Measurements from ENCODE around the gene ADAMTSL3. TPM values are rescaled to one million over a fixed set of nuclear protein-coding genes. Genes with fewer than 3 reads are reported as not detected.
A peak's percentile ranks its signal among the peaks of the same experiment; 100 is the strongest.

Gene ADAMTSL3
- total RNA-seq, 4 donors from 2014 or later: 2.4 to 8.8 (median 5.7) TPM

DNA sequence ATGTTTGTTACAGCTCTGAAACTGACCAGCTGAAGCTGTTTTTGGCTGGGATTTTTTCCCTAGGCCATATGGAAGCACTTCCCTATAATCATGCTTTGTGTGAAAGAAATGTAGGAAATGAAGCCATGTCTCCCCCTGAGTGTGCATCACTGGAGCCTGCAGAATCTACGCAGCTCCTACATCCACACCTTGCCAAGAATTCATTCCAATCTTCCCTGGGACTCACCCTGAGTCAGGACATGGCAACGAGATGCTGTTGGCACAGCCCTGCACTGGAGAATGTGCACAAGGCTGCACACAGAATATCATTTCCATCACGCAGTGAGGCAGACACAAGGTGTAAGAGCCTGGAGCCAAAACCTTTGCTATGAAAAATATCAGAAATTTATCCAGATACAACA, 189.5 kb downstream of the ADAMTSL3 start:
- 11 to 38% methylated on average over 3 of the region's 3 CpGs for WGBS, 2 donors
- no peak for DNase-seq (ENCODE audit: low spot score in 2 of 2)
- intact Hi-C loops (cut with DNase I; ENCODE audit: low total_unique reads): no loop called here
- no peak overlapping the region for H3K4me3 ChIP-seq (ENCODE audit: low read depth, poor library complexity, severe bottlenecking)
- TF ChIP-seq, protein P1, sequence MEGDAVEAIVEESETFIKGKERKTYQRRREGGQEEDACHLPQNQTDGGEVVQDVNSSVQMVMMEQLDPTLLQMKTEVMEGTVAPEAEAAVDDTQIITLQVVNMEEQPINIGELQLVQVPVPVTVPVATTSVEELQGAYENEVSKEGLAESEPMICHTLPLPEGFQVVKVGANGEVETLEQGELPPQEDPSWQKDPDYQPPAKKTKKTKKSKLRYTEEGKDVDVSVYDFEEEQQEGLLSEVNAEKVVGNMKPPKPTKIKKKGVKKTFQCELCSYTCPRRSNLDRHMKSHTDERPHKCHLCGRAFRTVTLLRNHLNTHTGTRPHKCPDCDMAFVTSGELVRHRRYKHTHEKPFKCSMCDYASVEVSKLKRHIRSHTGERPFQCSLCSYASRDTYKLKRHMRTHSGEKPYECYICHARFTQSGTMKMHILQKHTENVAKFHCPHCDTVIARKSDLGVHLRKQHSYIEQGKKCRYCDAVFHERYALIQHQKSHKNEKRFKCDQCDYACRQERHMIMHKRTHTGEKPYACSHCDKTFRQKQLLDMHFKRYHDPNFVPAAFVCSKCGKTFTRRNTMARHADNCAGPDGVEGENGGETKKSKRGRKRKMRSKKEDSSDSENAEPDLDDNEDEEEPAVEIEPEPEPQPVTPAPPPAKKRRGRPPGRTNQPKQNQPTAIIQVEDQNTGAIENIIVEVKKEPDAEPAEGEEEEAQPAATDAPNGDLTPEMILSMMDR (IDR thresholded peaks at IDR 0.05): no peak
- TF ChIP-seq POLR2A (IDR thresholded peaks at IDR 0.05): no peak

DNA sequence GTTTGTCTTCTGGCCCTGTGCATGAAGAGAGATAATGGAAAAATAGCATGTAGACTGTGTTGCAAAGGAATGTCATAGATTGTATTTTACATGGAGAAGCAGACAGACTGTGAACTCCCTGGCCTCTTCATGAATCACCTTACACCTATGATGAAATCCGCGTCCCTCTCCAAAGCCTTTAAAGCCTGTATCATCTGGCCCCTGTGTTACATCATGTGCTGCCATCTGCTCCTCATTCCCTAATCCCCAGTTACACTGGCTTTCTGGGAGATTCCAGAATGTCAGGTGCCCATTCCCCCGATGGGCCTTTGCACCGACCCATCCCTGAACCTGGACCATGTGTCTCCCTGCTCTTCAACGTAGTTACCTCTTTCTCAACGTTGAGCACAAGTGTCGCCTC, 190.8 kb downstream of the ADAMTSL3 start:
- no peak overlapping the region for H3K4me3 ChIP-seq (ENCODE audit: low read depth, poor library complexity, severe bottlenecking)
- TF ChIP-seq POLR2A (IDR thresholded peaks at IDR 0.05): no peak
- TF ChIP-seq, protein P1 (IDR thresholded peaks at IDR 0.05): no peak
- 90 to 92% methylated on average over 7 of the region's 7 CpGs for WGBS, 2 donors
- intact Hi-C loops (cut with DNase I; ENCODE audit: low total_unique reads): no loop called here
- DNase-seq (ENCODE audit: low spot score in 2 of 2): no peak

DNA sequence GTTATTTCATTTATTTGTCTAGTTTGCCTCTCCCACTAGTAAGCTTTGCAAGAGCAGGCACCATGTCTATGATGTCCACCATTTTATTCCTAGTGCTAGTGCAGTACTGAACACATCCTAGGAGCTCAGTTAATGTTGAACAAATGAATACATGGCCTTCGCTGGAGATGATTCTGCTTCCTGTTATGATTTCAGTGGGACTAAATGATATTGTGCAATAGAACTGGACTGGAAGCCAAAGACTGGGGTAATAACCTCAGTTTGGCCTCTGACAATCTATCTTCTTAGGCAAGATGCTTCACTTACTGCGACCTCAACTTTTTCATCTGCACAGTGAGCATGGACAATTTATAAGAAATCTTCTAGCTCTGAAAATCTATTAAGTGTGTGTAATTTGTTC, 191.3 kb downstream of the ADAMTSL3 start:
- 55 to 62% methylated on average over 2 of the region's 2 CpGs for WGBS, 2 donors
- peak in 1 of 2 donors; percentile 37 for DNase-seq (ENCODE audit: low spot score in 2 of 2)
- intact Hi-C loops (cut with DNase I; ENCODE audit: low total_unique reads): no loop called here

DNA sequence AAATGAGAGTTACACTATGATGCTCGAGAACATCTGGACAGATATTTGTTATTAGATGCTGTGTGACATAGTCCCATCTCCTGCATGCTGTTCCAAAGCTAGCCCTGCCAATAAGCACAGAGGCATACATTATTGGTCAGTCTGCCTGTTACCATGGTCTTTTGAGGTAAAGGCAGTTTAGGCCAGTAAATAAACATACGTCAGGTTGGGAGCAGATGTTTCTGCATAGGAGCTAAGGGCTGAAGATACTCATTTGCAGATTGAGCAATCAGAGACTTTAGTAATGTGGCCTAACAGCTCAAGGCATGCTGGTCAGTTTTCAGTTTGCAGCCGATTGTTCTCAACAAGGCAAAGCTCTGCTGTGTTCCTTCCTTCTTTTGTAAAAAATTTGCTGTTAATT, 192.9 kb downstream of the ADAMTSL3 start:
- WGBS, 2 donors: 66 to 78% methylated on average over 3 of the region's 3 CpGs
- TF ChIP-seq POLR2A (IDR thresholded peaks at IDR 0.05): no peak
- TF ChIP-seq, protein P1 (IDR thresholded peaks at IDR 0.05): no peak
- no peak overlapping the region for H3K4me3 ChIP-seq (ENCODE audit: low read depth, poor library complexity, severe bottlenecking)
- no peak for DNase-seq (ENCODE audit: low spot score in 2 of 2)
- intact Hi-C loops (cut with DNase I; ENCODE audit: low total_unique reads): no loop called here

More for the DNA sequence above, 191.3 kb downstream of the ADAMTSL3 start:
- H3K4me3 ChIP-seq (ENCODE audit: low read depth, poor library complexity, severe bottlenecking): no peak overlapping the region
- TF ChIP-seq, protein P1 (IDR thresholded peaks at IDR 0.05): no peak
- TF ChIP-seq POLR2A (IDR thresholded peaks at IDR 0.05): no peak

DNA sequence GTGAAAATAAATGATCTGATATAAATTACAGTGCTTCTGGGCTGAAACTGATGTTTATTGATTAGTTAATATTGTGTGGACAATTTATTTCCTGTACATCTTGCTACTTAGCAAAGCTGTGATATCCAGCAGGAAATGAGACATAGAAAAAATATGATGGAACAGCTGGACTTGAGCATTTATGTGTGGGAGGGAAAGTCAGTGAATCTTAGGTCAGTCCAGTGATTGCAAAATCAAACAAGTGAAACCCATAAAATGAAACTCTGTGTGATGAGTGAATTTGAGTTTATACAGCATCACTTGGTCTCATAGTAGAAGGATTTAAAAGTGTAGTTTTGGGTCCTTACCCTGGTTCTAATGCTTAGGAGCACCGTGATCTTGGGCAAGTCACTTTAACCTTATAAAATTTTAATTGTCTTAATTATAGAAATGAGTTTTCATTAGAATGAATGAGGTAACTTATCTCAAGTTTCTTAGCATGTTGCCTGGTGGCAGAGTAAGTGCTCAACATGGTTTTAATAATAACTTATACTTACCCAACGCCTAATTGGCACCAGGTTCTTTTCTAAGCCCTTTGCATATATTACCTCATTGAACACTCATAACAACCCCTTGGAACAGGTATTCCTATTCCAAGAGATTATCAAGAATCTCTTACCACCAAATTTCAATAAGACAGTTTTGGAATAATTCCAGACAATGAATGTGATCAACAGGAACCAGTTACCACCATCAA, 194.6 kb downstream of the ADAMTSL3 start:
- no peak for DNase-seq (ENCODE audit: low spot score in 2 of 2)
- H3K4me3 ChIP-seq (ENCODE audit: low read depth, poor library complexity, severe bottlenecking): no peak overlapping the region
- TF ChIP-seq, protein P1 (IDR thresholded peaks at IDR 0.05): no peak
- intact Hi-C loops (cut with DNase I; ENCODE audit: low total_unique reads): no loop called here
- 50 to 55% methylated on average over 2 of the region's 2 CpGs for WGBS, 2 donors

DNA sequence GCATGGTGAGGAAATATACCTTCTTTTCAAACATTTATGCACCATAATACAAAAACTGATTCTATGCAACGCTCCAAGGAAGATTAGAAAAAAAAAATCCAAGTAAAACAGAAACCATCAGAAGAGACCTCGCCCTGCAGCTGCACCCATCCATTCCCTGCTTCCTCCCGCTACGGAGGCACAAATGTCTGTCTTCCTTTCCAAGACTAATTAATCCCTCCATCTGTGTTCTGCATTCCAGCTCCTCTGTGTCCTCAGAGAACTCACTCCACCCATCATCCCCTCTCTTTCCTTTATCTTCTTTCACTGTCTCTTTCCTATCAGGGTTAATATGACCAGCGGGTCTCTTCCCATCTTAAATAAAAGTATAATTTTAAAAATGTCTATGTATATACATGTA, 196.1 kb downstream of the ADAMTSL3 start:
- no peak for DNase-seq (ENCODE audit: low spot score in 2 of 2)
- intact Hi-C loops (cut with DNase I; ENCODE audit: low total_unique reads): no loop called here
- 22 to 35% methylated on average over 5 of the region's 5 CpGs for WGBS, 2 donors
- H3K4me3 ChIP-seq (ENCODE audit: low read depth, poor library complexity, severe bottlenecking): no peak overlapping the region
- TF ChIP-seq POLR2A (IDR thresholded peaks at IDR 0.05): no peak

All from lower leg skin (tissue), 4 donors.